Measurements from ENCODE around the gene RASGRP4.
"Not testable (repeated sequence)": the region's sequence is repeated elsewhere in the genome, so short reads cannot be mapped to it uniquely, and the experiment has no call there.

The RASGRP4 gene

GRCh38 chr19:38425810-38426466 lies at the start of gene RASGRP4:
TSS of gene RASGRP4 (minus strand) at chr19:38426219. CDS start at chr19:38426091, 128 bp downstream.
- no peak for DNase-seq

GRCh38 chr19:38475176-38475575 lies 49.2 kb upstream of the RASGRP4 start:
- no peak for DNase-seq

DNA sequence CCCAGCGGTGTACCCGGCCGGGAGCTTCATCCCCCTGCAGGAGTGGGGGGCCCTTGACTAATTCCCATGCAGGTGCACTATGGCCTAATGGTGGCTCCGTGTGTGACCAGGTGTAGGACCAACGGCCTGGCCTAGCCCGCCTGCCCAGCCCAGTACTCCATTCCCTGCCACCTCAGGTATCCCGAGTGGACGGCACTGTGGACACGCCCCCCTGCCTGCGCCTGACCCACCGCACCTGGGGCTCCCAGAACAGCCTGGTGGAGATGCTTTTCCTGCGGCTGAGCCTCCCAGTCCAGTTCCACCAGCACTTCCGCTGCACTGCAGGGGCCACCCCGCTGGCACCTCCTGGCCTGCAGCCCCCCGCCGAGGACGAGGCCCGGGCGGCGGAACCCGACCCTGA lies 47.2 kb upstream of the RASGRP4 start:
- no peak for DNase-seq

GRCh38 chr19:38472725-38473124 lies 46.7 kb upstream of the RASGRP4 start:
- not testable (repeated sequence) for DNase-seq

GRCh38 chr19:38470788-38471480 lies 44.9 kb upstream of the RASGRP4 start:
- DNase-seq, result no peak

DNA sequence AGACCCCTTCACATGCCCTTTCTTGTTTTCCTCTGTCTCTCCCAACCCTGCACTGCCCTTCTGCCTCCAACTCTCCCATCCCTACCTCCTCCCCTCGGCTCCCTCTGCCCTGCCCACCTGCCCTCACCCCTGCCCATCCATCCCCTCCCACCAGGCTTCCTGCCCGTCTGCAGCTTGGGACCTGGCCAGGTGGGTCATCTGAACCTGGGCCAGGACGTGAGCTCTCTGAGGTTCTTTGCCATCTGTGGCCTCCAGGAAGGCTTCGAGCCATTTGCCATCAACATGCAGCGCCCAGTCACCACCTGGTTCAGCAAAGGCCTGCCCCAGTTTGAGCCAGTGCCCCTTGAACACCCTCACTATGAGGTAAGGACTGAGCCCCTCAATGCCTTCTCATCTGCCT lies 43.1 kb upstream of the RASGRP4 start:
- no peak for DNase-seq

DNA sequence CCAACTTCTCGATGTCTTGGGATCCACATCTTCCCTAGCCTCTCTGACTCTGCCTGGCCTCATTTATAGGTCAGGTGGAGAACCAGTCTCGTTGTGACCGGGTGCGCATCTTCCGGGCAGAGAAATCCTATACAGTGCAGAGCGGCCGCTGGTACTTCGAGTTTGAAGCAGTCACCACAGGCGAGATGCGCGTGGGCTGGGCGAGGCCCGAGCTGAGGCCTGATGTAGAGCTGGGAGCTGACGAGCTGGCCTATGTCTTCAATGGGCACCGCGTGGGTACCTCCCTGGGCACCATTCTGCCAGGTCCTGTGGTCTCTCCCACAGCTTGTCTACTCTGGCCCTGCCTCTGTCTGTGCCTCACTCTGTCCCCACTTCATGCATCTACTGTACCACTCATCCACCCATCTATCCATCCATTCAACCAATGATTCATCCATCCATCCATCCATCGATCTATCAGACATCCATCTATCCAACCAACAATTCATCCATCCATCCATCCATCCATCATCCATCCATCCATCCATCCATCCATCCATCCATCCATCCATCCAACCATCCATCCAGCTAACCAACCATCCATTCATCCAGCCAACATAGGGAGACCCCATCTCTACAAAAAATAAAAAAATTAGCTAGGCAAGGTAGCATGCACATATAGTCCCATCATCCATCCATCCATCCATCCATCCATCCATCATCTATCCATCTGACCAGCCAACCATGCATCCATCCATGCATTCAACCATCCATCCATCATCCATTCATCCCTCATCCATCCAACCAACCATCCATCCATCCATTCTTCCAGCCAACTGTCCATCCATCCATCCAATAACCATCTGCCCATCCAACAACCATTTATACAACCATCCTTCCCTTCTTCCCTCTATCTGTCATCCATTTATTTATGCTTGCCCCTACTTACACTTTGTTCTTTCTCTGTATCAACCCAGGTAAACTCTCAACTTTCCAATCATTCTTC lies 41.8 kb upstream of the RASGRP4 start:
- no peak for DNase-seq

DNA sequence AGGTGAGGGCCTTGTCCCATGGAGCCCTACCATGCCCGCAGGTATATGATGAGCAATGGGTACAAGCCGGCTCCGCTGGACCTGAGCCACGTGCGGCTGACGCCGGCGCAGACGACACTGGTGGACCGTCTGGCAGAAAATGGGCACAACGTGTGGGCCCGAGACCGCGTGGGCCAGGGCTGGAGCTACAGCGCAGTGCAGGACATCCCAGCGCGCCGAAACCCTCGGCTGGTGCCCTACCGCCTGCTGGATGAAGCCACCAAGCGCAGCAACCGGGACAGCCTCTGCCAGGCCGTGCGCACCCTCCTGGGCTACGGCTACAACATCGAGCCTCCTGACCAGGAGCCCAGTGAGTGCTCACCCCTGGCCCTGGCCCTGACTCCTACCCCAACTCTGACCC lies 40.0 kb upstream of the RASGRP4 start:
- no peak for DNase-seq

GRCh38 chr19:38464421-38465082 lies 38.5 kb upstream of the RASGRP4 start:
- no peak for DNase-seq

GRCh38 chr19:38463365-38463764 lies 37.3 kb upstream of the RASGRP4 start:
- no peak for DNase-seq

- no peak for DNase-seq
Measured at GRCh38 chr19:38458991-38459390, 33.0 kb upstream of the RASGRP4 start.

- no peak for DNase-seq
Measured at GRCh38 chr19:38457690-38458405, 31.8 kb upstream of the RASGRP4 start.

GRCh38 chr19:38457202-38457601 lies 31.2 kb upstream of the RASGRP4 start:
- DNase-seq, result no peak

GRCh38 chr19:38455031-38455430 lies 29.0 kb upstream of the RASGRP4 start:
- no peak for DNase-seq

DNA sequence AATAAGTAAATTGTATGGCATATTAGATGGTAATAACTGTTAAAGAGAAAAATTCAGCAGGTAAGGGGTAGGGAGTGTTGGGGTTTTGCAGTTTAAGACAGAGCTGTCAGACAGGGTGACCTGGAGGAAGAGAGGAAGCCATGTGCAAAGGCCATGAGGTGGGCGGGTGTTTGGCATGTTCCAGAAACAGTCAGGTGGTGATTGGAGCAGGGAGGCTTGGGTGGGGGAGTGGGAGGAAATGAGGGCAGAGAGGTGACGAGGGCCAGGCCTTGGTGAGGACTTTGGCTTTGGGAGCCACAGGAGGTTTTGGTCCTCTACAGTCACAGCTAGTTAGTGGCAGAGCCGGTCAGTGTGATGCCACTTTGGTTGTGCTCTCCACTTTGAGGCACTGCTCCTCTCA lies 27.6 kb upstream of the RASGRP4 start:
- no peak for DNase-seq

- no peak for DNase-seq
Measured at GRCh38 chr19:38452430-38453366, 26.7 kb upstream of the RASGRP4 start.

GRCh38 chr19:38451629-38452028 lies 25.6 kb upstream of the RASGRP4 start:
- DNase-seq, result no peak

DNA sequence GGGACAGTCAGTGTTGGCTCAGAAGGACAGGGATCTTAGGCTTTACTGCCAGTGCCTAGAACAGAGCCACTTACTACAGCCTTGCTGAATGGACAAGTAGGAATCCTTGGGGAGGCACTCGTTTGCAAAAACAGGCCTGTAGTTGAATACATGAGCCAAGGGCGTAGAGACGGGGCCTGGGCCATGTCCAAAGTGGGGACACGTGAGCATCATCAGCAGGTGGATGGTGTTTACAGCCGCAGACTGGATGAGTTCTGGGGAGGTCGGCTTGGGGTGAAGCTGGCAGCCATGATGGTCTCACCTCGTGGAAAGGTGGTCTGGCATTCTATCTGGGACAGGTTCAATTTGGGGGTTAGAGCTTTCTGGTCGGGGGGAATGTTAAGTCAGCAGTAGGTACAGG lies 25.0 kb upstream of the RASGRP4 start:
- no peak for DNase-seq

GRCh38 chr19:38449518-38449917 lies 23.5 kb upstream of the RASGRP4 start:
- no peak for DNase-seq

DNA sequence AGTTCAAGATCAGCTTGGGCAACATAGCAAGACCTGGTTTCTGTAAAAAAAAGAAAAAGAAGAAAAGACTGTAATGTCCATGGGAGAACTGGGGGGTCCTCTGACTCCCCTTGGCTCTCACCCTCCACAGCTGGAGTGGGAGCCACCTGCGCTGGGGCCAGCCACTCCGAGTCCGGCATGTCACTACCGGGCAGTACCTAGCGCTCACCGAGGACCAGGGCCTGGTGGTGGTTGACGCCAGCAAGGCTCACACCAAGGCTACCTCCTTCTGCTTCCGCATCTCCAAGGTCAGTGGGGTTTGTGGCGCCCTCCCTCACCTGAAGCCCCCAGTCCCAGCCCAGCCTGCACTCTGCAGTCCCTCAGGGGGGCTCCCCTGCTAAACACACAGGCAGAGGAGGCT lies 22.2 kb upstream of the RASGRP4 start:
- DNase-seq, result no peak

- DNase-seq, result no peak
Measured at GRCh38 chr19:38445362-38445761, 19.3 kb upstream of the RASGRP4 start.
